ENCODE measurements around the gene KRTAP5-2.

GRCh38 chr11:1600626-1601025, 2.5 kb upstream of the KRTAP5-2 start:
- TF ChIP-seq POLR2A (IDR thresholded peaks at IDR 0.05) (no peak), POLR2AphosphoS5 (IDR thresholded peaks at IDR 0.05) (no peak)
- TF ChIP-seq, protein P1, sequence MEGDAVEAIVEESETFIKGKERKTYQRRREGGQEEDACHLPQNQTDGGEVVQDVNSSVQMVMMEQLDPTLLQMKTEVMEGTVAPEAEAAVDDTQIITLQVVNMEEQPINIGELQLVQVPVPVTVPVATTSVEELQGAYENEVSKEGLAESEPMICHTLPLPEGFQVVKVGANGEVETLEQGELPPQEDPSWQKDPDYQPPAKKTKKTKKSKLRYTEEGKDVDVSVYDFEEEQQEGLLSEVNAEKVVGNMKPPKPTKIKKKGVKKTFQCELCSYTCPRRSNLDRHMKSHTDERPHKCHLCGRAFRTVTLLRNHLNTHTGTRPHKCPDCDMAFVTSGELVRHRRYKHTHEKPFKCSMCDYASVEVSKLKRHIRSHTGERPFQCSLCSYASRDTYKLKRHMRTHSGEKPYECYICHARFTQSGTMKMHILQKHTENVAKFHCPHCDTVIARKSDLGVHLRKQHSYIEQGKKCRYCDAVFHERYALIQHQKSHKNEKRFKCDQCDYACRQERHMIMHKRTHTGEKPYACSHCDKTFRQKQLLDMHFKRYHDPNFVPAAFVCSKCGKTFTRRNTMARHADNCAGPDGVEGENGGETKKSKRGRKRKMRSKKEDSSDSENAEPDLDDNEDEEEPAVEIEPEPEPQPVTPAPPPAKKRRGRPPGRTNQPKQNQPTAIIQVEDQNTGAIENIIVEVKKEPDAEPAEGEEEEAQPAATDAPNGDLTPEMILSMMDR (IDR thresholded peaks at IDR 0.05), result no peak

All from breast epithelium (tissue), 3 donors.